Caco-2 (cell line): ENCODE data around the gene PARK7. TPM values are rescaled to one million over a fixed set of nuclear protein-coding genes. Genes with fewer than 3 reads are reported as not detected.

Experiments used
- BruUV-seq: library from RNA; stranded (reverse); fragments of 400-500 nt; replicated peaks from 2 replicates; lab custom pipeline; 2021; lab: Mats Ljungman, UMichigan
- CTCF ChIA-PET: fragments of 300-600 bp; sonication (Branson Sonifier 250); formaldehyde crosslinking; loops from one replicate; lab custom pipeline; 2022; ENCODE audit warnings: antibody characterized with exemption; lab: Charles Lee
- POLR2A ChIA-PET: fragments of 300-600 bp; sonication (Branson Sonifier 250); formaldehyde crosslinking; loops from one replicate; lab custom pipeline; 2022; ENCODE audit warnings: antibody characterized with exemption; lab: Charles Lee
- DNase-seq, 2 experiments: peaks; one replicate each; pipeline versions ENCODE4 v3.0.0 to v3.0.0-alpha.2; 2020 to 2022
- H3K27me3 ChIP-seq: replicated peaks from 2 replicates; pipeline ENCODE4 v1.6.0; 2011; ENCODE audit warnings: low read length; ENCODE audit not compliant: control insufficient read depth, insufficient read depth
- H3K36me3 ChIP-seq: 2 replicates; pipeline ENCODE4 v1.5.1; 2011; ENCODE audit warnings: low read length; ENCODE audit not compliant: control insufficient read depth, insufficient read depth
- H3K4me1 ChIP-seq: fragments of 250-450 bp; sonication (Bioruptor Pico); 2 replicates; pipeline ENCODE4 v1.5.1; 2020; ENCODE audit warnings: mild to moderate bottlenecking
- H3K4me3 ChIP-seq: 2 replicates; pipeline ENCODE4 v1.5.1; 2011; ENCODE audit warnings: low read depth, mild to moderate bottlenecking, control low read depth, low read length
- H3K9me3 ChIP-seq: fragments of 250-450 bp; sonication (Bioruptor Pico); 2 replicates; pipeline ENCODE4 v1.5.1; 2020; ENCODE audit warnings: mild to moderate bottlenecking, moderate library complexity
- H3K27ac Mint-ChIP-seq: one replicate; pipeline ENCODE4 v1.8.0; 2022; ENCODE audit warnings: mixed read lengths; ENCODE audit not compliant: unreplicated experiment
- H3K27me3 Mint-ChIP-seq: one replicate; pipeline ENCODE4 v1.8.0; 2022; ENCODE audit warnings: mixed read lengths; ENCODE audit not compliant: insufficient read depth, unreplicated experiment
- H3K36me3 Mint-ChIP-seq: one replicate; pipeline ENCODE4 v1.8.0; 2022; ENCODE audit warnings: mild to moderate bottlenecking, mixed read lengths; ENCODE audit not compliant: insufficient read depth, unreplicated experiment
- H3K4me1 Mint-ChIP-seq: one replicate; pipeline ENCODE4 v1.8.0; 2022; ENCODE audit warnings: low read depth, mixed read lengths; ENCODE audit not compliant: unreplicated experiment
- H3K4me3 Mint-ChIP-seq: one replicate; pipeline ENCODE4 v1.8.0; 2022; ENCODE audit warnings: mild to moderate bottlenecking, moderate library complexity, mixed read lengths; ENCODE audit not compliant: unreplicated experiment
- H3K9me3 Mint-ChIP-seq: one replicate; pipeline ENCODE4 v1.8.0; 2022; ENCODE audit warnings: mixed read lengths; ENCODE audit not compliant: unreplicated experiment
- CTCF ChIP-seq, 2 experiments: fragments of 200-600 bp in 1 of 2; IDR thresholded peaks; 1 replicate in 1 of 2; 2 replicates in 1 of 2; pipeline versions ENCODE4 v1.5.1 to v1.8.0; 2011 to 2022; ENCODE audit warnings: antibody characterized with exemption in 1 of 2, control low read depth in 1 of 2, inconsistent platforms in 1 of 2, low read depth in 1 of 2, low read length in 1 of 2, mild to moderate bottlenecking in 1 of 2, moderate library complexity in 1 of 2; ENCODE audit not compliant: insufficient read depth in 1 of 2, severe bottlenecking in 1 of 2, unreplicated experiment in 1 of 2
- intact Hi-C: fragments of 100-400 bp; cut with micrococcal nuclease; formaldehyde crosslinking; loops from one replicate; pipeline ENCODE4 v1.10.0; 2022; ENCODE audit not compliant: unreplicated experiment
- total RNA-seq: library from RNA; stranded (reverse); gene quantifications from 2 replicates; pipeline ENCODE4 v1.2.3, GENCODE V29; 2022

Gene PARK7
- total RNA-seq, 1 experiment from 2014 or later: 293 TPM

GRCh38 chr1:7995437-7995836, 33.9 kb downstream of the PARK7 start:
- Histone ChIP-seq H3K4me1 (no peaks in the 10 kb centered on the region), H3K9me3 (no peaks in the 10 kb centered on the region), H3K27me3 (no peaks in the 10 kb centered on the region), H3K36me3 (no peaks in the 10 kb centered on the region), H3K4me3 (no peak overlapping the region)
- no TSS peak for BruUV-seq
- Mint-ChIP-seq H3K27me3 (no peaks in the 10 kb centered on the region), H3K4me1 (no peaks in the 10 kb centered on the region), H3K9me3 (no peaks in the 10 kb centered on the region), H3K4me3 (no peak overlapping the region), H3K27ac (no peak overlapping the region), H3K36me3 (peaks cover 26% of the 10 kb centered on the region)
- TF ChIP-seq CTCF (IDR thresholded peaks at IDR 0.05; ENCODE audit: insufficient read depth in 1 of 2, low read depth in 1 of 2, low read length in 1 of 2, severe bottlenecking in 1 of 2, unreplicated experiment in 1 of 2): no peak
- CTCF ChIA-PET: no interaction called here
- intact Hi-C loops: no loop called here
- no peak for DNase-seq
- POLR2A ChIA-PET: no interaction called here

GRCh38 chr1:8002329-8002910, 40.9 kb downstream of the PARK7 start:
- Mint-ChIP-seq H3K27ac (peak overlapping the region; percentile 93), H3K4me1 (peaks cover 27% of the 10 kb centered on the region), H3K9me3 (no peaks in the 10 kb centered on the region), H3K36me3 (peaks cover 33% of the 10 kb centered on the region), H3K27me3 (no peaks in the 10 kb centered on the region), H3K4me3 (no peak overlapping the region)
- no peaks in the 10 kb centered on the region for H3K36me3 ChIP-seq
- no peaks in the 10 kb centered on the region for H3K27me3 ChIP-seq
- intact Hi-C loops: no loop called here
- H3K9me3 ChIP-seq: no peaks in the 10 kb centered on the region
- H3K4me3 ChIP-seq: no peak overlapping the region
- POLR2A ChIA-PET: no interaction called here
- no peak for DNase-seq
- TF ChIP-seq CTCF (IDR thresholded peaks at IDR 0.05; ENCODE audit: insufficient read depth in 1 of 2, low read depth in 1 of 2, low read length in 1 of 2, severe bottlenecking in 1 of 2, unreplicated experiment in 1 of 2): no peak
- CTCF ChIA-PET: no interaction called here
- no TSS peak for BruUV-seq
- H3K4me1 ChIP-seq: peaks cover 28% of the 10 kb centered on the region

GRCh38 chr1:8002921-8003320, 41.4 kb downstream of the PARK7 start:
- intact Hi-C loops: no loop called here
- BruUV-seq: no TSS peak
- Mint-ChIP-seq H3K9me3 (no peaks in the 10 kb centered on the region), H3K27ac (peak overlapping the region; percentile 93), H3K36me3 (peaks cover 33% of the 10 kb centered on the region), H3K4me3 (no peak overlapping the region), H3K4me1 (peaks cover 27% of the 10 kb centered on the region), H3K27me3 (no peaks in the 10 kb centered on the region)
- ChIA-PET CTCF (no interaction called here), POLR2A (no interaction called here)
- no peak overlapping the region for H3K4me3 ChIP-seq
- no peak for TF ChIP-seq CTCF (IDR thresholded peaks at IDR 0.05; ENCODE audit: insufficient read depth in 1 of 2, low read depth in 1 of 2, low read length in 1 of 2, severe bottlenecking in 1 of 2, unreplicated experiment in 1 of 2)
- DNase-seq: no peak
- peaks cover 28% of the 10 kb centered on the region for H3K4me1 ChIP-seq
- no peaks in the 10 kb centered on the region for H3K27me3 ChIP-seq
- H3K9me3 ChIP-seq: no peaks in the 10 kb centered on the region
- no peaks in the 10 kb centered on the region for H3K36me3 ChIP-seq
